Endodermal cell (in vitro differentiated cells): ENCODE measurements around the gene SPNS3. TPM values are rescaled to one million over a fixed set of nuclear protein-coding genes. Genes with fewer than 3 reads are reported as not detected.
A peak's percentile ranks its signal among the peaks of the same experiment; 100 is the strongest.

Experiments
- DNase-seq: peaks from one replicate; pipeline ENCODE4 v3.0.0-alpha.2; 2017
- H3K27ac ChIP-seq: 2 replicates; pipeline ENCODE4 v1.5.1; 2013; ENCODE audit warnings: mild to moderate bottlenecking, low read depth, low read length, moderate library complexity
- H3K27me3 ChIP-seq: 2 replicates; pipeline ENCODE4 v1.6.1; 2013; ENCODE audit warnings: mild to moderate bottlenecking, low read length, moderate library complexity; ENCODE audit not compliant: insufficient read depth, control insufficient read depth, poor library complexity, severe bottlenecking
- H3K36me3 ChIP-seq: 2 replicates; pipeline ENCODE4 v1.7.0; 2013; ENCODE audit warnings: mild to moderate bottlenecking, low read length, moderate library complexity; ENCODE audit not compliant: control insufficient read depth, insufficient read depth
- H3K4me1 ChIP-seq: one replicate; pipeline ENCODE4 v1.7.0; 2013; ENCODE audit warnings: low read length; ENCODE audit not compliant: control insufficient read depth, insufficient read depth
- H3K4me3 ChIP-seq: 2 replicates; pipeline ENCODE4 v1.5.1; 2013; ENCODE audit warnings: mild to moderate bottlenecking, low read length, moderate library complexity
- H3K9ac ChIP-seq: 2 replicates; pipeline ENCODE4 v1.6.1; 2013; ENCODE audit warnings: mild to moderate bottlenecking, low read length, moderate library complexity; ENCODE audit not compliant: poor library complexity, severe bottlenecking; ENCODE audit errors: extremely low read depth
- H3K9me3 ChIP-seq: 2 replicates; pipeline ENCODE4 v1.6.1; 2013; ENCODE audit warnings: mild to moderate bottlenecking, low read length, moderate library complexity; ENCODE audit not compliant: control insufficient read depth
- H3K27ac Mint-ChIP-seq: 2 replicates; pipeline ENCODE4 v1.8.0; 2020; ENCODE audit warnings: mixed read lengths
- H3K27me3 Mint-ChIP-seq: 2 replicates; pipeline ENCODE4 v1.8.0; 2021; ENCODE audit warnings: mild to moderate bottlenecking, mixed read lengths; ENCODE audit not compliant: insufficient read depth
- H3K36me3 Mint-ChIP-seq: 2 replicates; pipeline ENCODE4 v1.8.0; 2020; ENCODE audit warnings: low read depth, mixed read lengths
- H3K4me1 Mint-ChIP-seq: 2 replicates; pipeline ENCODE4 v1.8.0; 2020; ENCODE audit warnings: mixed read lengths
- H3K4me3 Mint-ChIP-seq: 2 replicates; pipeline ENCODE4 v1.8.0; 2020; ENCODE audit warnings: mild to moderate bottlenecking, moderate library complexity, mixed read lengths
- H3K9me3 Mint-ChIP-seq: 2 replicates; pipeline ENCODE4 v1.8.0; 2020; ENCODE audit warnings: mild to moderate bottlenecking, mixed read lengths
- CTCF ChIP-seq: fragments of 200-600 bp; sonication (generic); conservative IDR thresholded peaks from 2 replicates; pipeline ENCODE4 v1.5.0; 2021; ENCODE audit warnings: antibody characterized with exemption, mild to moderate bottlenecking
- WGBS, 2 experiments: methylation state at CpG; one replicate each; pipeline versions ENCODE4 v1.1.5 to v1.1.7; 2013; ENCODE audit warnings: missing lambda C conversion rate in 2 of 2, mixed read lengths in 1 of 2; ENCODE audit not compliant: insufficient coverage in 1 of 2, insufficient read length in 1 of 2; 5-methylcytosine and 5-hydroxymethylcytosine counted together
- total RNA-seq, 2 donors: library from RNA; stranded (reverse); fragmentation: NEBNext Ultra II Directional in 1 of 2; extraction: Animal tissue kit (Norgen Biotek cat#: 25700) in 1 of 2; gene quantifications; 2 replicates in 1 of 2; 3 replicates in 1 of 2; pipeline ENCODE4 v1.2.1, GENCODE V29; 2021

Gene SPNS3
- total RNA-seq, 2 donors from 2014 or later = not detected

- Mint-ChIP-seq H3K9me3 (no peaks in the 10 kb centered on the region), H3K4me1 (peaks cover 7% of the 10 kb centered on the region), H3K27me3 (peaks cover 26% of the 10 kb centered on the region), H3K27ac (no peak overlapping the region), H3K4me3 (no peak overlapping the region), H3K36me3 (no peaks in the 10 kb centered on the region)
- Histone ChIP-seq H3K27ac (no peak overlapping the region), H3K36me3 (no peaks in the 10 kb centered on the region), H3K27me3 (no peaks in the 10 kb centered on the region), H3K4me1 (no peaks in the 10 kb centered on the region), H3K9me3 (no peaks in the 10 kb centered on the region), H3K9ac (no peak overlapping the region), H3K4me3 (no peak overlapping the region)
- DNase-seq = no peak
- no peak for TF ChIP-seq CTCF
- WGBS, 2 experiments = 91 to 100% methylated on average over 5 to 8 of the region's 8 CpGs
These were observed 87.3 kb downstream of the SPNS3 start for GRCh38 chr17:4520894-4521600.

DNA sequence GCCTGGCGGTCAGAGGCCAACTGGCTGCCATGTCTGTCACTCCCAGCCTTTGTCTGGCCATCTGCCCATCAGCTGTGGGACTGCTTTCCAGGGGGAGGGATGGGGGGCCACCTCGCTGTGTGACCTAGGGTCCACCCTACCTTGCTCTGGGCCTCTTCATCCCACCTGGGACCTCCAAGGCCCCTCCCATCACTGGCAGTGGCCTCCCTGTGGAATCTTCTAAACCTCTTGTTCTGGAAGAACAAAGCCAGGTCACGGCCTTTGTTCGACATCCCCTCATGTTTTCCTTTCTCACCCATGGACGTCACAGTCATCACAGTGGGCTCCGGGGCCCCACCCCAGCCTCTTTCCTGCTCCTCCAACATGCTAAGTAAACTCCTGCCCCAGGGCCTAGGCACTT, 88.9 kb downstream of the SPNS3 start:
- H3K36me3 ChIP-seq = no peaks in the 10 kb centered on the region
- no peaks in the 10 kb centered on the region for H3K36me3 Mint-ChIP-seq
- H3K4me1 ChIP-seq = no peaks in the 10 kb centered on the region
- no peak overlapping the region for H3K4me3 Mint-ChIP-seq
- H3K9me3 ChIP-seq = no peaks in the 10 kb centered on the region
- TF ChIP-seq CTCF = no peak
- H3K27ac ChIP-seq = peak overlapping the region; percentile 68
- H3K4me1 Mint-ChIP-seq = peaks cover 19% of the 10 kb centered on the region
- 82 to 86% methylated on average over 3 to 6 of the region's 6 CpGs for WGBS, 2 experiments
- DNase-seq = no peak
- no peaks in the 10 kb centered on the region for H3K27me3 ChIP-seq
- H3K4me3 ChIP-seq = no peak overlapping the region
- H3K27me3 Mint-ChIP-seq = peaks cover 42% of the 10 kb centered on the region
- H3K27ac Mint-ChIP-seq = peak overlapping the region; percentile 38
- no peaks in the 10 kb centered on the region for H3K9me3 Mint-ChIP-seq
- H3K9ac ChIP-seq = no peak overlapping the region

DNA sequence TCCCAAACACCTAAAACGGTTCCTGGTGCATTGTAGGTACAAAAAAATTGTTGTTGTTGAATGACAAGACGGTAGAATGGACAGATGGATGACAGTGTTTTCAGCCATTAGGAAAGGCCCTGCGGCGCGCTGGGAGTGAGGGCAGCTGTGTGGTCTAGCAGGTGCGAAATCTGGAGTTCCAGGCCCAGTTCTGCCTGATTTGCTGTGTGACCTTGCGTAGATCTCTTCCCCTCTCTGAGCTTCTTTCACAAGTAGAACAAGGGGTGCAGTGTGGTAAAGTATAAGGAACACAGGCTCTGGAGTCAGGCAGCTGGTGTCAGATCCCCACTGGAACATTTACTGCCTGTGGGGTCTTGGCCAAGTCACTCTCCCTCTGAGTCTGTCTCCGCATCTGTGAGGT, 90.2 kb downstream of the SPNS3 start:
- WGBS, 2 experiments = 73 to 89% methylated on average over 5 to 8 of the region's 8 CpGs
- no peak for TF ChIP-seq CTCF
- no peaks in the 10 kb centered on the region for H3K4me1 ChIP-seq
- Mint-ChIP-seq H3K4me1 (peaks cover 21% of the 10 kb centered on the region), H3K9me3 (no peaks in the 10 kb centered on the region), H3K27ac (no peak overlapping the region), H3K4me3 (no peak overlapping the region), H3K36me3 (no peaks in the 10 kb centered on the region), H3K27me3 (peaks cover 52% of the 10 kb centered on the region)
- no peak overlapping the region for H3K9ac ChIP-seq
- H3K27me3 ChIP-seq = no peaks in the 10 kb centered on the region
- no peak overlapping the region for H3K27ac ChIP-seq
- no peak overlapping the region for H3K4me3 ChIP-seq
- no peaks in the 10 kb centered on the region for H3K9me3 ChIP-seq
- no peak for DNase-seq
- H3K36me3 ChIP-seq = no peaks in the 10 kb centered on the region
